Measurements from ENCODE around the gene ZNF41. TPM values are rescaled to one million over a fixed set of nuclear protein-coding genes. Genes with fewer than 3 reads are reported as not detected.

ZNF41 gene
- total RNA-seq, 1 experiment from 2014 or later, result 2.5 TPM

DNA sequence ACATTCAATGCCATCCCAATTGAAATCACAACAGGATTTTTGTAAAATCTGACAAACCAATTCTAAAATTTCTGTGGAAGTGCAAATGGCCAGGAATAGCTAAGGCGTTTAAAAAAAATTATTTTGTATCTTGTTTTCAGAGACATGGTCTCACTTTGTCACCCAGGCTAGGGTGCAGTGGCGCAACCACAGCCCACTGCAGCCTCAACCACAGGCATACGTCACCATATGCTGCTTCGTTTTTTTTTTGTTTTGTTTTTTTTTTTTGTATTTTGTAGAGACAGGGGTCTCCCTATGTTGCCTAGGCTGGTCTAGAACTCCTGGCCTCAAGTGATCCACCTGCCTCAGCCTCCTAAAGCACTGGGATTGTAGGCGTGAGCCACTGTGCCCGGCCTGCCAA lies 24.5 kb downstream of the ZNF41 start:
- H3K4me1 Mint-ChIP-seq, result peaks cover 6% of the 10 kb centered on the region in 2 experiments; a peak in 3 of 4 replicates
- TF ChIP-seq, protein P1, sequence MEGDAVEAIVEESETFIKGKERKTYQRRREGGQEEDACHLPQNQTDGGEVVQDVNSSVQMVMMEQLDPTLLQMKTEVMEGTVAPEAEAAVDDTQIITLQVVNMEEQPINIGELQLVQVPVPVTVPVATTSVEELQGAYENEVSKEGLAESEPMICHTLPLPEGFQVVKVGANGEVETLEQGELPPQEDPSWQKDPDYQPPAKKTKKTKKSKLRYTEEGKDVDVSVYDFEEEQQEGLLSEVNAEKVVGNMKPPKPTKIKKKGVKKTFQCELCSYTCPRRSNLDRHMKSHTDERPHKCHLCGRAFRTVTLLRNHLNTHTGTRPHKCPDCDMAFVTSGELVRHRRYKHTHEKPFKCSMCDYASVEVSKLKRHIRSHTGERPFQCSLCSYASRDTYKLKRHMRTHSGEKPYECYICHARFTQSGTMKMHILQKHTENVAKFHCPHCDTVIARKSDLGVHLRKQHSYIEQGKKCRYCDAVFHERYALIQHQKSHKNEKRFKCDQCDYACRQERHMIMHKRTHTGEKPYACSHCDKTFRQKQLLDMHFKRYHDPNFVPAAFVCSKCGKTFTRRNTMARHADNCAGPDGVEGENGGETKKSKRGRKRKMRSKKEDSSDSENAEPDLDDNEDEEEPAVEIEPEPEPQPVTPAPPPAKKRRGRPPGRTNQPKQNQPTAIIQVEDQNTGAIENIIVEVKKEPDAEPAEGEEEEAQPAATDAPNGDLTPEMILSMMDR (conservative IDR thresholded peaks at IDR 0.05), result no peak
- Histone ChIP-seq H3K79me1 (ENCODE audit: insufficient read depth, low read depth, low read length, poor library complexity, severe bottlenecking) (no peaks in the 10 kb centered on the region), H3K14ac (ENCODE audit: insufficient read depth, low read length) (no peak overlapping the region), H3K23me2 (ENCODE audit: insufficient read length, low read depth, low read length, poor library complexity, severe bottlenecking) (no peaks in the 10 kb centered on the region), H4K91ac (ENCODE audit: insufficient read length, low read depth, low read length) (no peak overlapping the region), H4K8ac (replicated peaks; ENCODE audit: insufficient read length, low read depth, low read length) (no peak overlapping the region), H3K18ac (ENCODE audit: insufficient read length, low read depth, low read length) (no peak overlapping the region), H4K20me1 (ENCODE audit: control insufficient read depth, insufficient read depth, insufficient read length) (no peaks in the 10 kb centered on the region), H2BK5ac (ENCODE audit: insufficient read length, low read length) (no peak overlapping the region), H3T11ph (ENCODE audit: low read length) (no peak overlapping the region), H3K27ac (ENCODE audit: insufficient read length, low read depth, low read length) (no peak overlapping the region), H2BK120ac (ENCODE audit: low read depth, low read length, poor library complexity, severe bottlenecking) (no peak overlapping the region), H2AK5ac (ENCODE audit: insufficient read length, low read length) (no peak overlapping the region), H3K79me2 (ENCODE audit: insufficient read depth, low read length) (no peaks in the 10 kb centered on the region), H2AFZ (ENCODE audit: low read length) (no peak overlapping the region), H3K23ac (ENCODE audit: insufficient read length, low read depth, low read length) (no peak overlapping the region), H3K4me2 (ENCODE audit: insufficient read depth, insufficient read length, low read length) (no peak overlapping the region), H3K9ac (ENCODE audit: extremely low read depth, insufficient read length, low read length) (no peak overlapping the region), H2BK20ac (ENCODE audit: low read depth, low read length, poor library complexity, severe bottlenecking) (no peak overlapping the region), H4K5ac (ENCODE audit: insufficient read length, low read depth, low read length) (no peak overlapping the region), H3K9me3 (ENCODE audit: control insufficient read depth, low read depth, low read length) (peaks cover 35% of the 10 kb centered on the region), H2BK12ac (ENCODE audit: insufficient read length, low read depth, low read length) (no peak overlapping the region), H3K27me3 (ENCODE audit: insufficient read depth, low read length) (no peaks in the 10 kb centered on the region), H3K4me1 (ENCODE audit: insufficient read depth, low read length) (no peaks in the 10 kb centered on the region; the same call in 1 of the 2 replicates), H2BK15ac (ENCODE audit: low read depth, low read length) (no peak overlapping the region), H3K56ac (ENCODE audit: insufficient read length, low read depth, low read length) (no peak overlapping the region), H3K4ac (ENCODE audit: low read depth, low read length) (no peak overlapping the region)
- H3K27ac Mint-ChIP-seq, result no peak overlapping the region
- H3K27me3 Mint-ChIP-seq (ENCODE audit: low read depth), result no peaks in the 10 kb centered on the region; the same call in 1 of the 2 replicates
- WGBS (ENCODE audit: extremely low coverage, insufficient read length, low lambda C conversion rate), result no CpG with 5 or more reads among the region's 6 CpGs
- peaks cover 64 to 68% of the 10 kb centered on the region in 2 experiments for H3K9me3 Mint-ChIP-seq
- no peak overlapping the region for H3K4me3 Mint-ChIP-seq
- peaks cover 10 to 24% (median 22%) of the 10 kb centered on the region in 3 experiments for H3K36me3 Mint-ChIP-seq (ENCODE audit: insufficient read depth in 1 of 3, low read depth in 3 of 3)
- no peak for DNase-seq
